Fibroblast of lung (primary cell): Measurements from ENCODE around the gene DRD4.

ENCODE experiments used
- EZH2 ChIP-seq: IDR thresholded peaks from 2 replicates; pipeline ENCODE4 v1.5.1; 2012; ENCODE audit warnings: low read length, control low read depth, mild to moderate bottlenecking; ENCODE audit errors: missing control alignments
- TF ChIP-seq, protein P1 (sequence below), 2 donors: IDR thresholded peaks in 1 of 2; conservative IDR thresholded peaks in 1 of 2; 1 replicate in 1 of 2; 2 replicates in 1 of 2; pipeline ENCODE4 v1.5.1; 2011 to 2012; ENCODE audit warnings: low read length in 2 of 2, control low read depth in 1 of 2, inconsistent platforms in 1 of 2, low read depth in 1 of 2, mild to moderate bottlenecking in 1 of 2

DNA sequence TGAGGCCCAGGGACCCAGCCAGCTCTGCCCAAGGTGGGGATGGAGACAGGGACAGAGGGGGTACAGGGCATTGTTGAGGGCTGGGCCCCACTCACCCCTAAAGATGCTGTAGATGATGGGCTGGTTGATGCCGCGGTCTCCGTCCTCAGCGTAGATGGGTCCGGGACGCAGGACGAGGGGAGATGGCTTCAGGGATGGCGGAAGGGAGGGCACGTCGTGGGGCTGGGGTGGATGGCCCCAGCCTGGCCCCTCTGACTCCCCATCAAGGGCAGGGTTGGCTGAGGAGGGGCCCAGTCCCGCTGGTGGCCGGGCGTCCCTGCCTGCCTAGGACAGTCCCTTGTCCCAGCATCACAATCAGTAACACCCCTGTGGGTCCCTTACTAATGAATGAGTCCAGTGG is 16.9 kb upstream of the DRD4 start:
- TF ChIP-seq, protein P1, sequence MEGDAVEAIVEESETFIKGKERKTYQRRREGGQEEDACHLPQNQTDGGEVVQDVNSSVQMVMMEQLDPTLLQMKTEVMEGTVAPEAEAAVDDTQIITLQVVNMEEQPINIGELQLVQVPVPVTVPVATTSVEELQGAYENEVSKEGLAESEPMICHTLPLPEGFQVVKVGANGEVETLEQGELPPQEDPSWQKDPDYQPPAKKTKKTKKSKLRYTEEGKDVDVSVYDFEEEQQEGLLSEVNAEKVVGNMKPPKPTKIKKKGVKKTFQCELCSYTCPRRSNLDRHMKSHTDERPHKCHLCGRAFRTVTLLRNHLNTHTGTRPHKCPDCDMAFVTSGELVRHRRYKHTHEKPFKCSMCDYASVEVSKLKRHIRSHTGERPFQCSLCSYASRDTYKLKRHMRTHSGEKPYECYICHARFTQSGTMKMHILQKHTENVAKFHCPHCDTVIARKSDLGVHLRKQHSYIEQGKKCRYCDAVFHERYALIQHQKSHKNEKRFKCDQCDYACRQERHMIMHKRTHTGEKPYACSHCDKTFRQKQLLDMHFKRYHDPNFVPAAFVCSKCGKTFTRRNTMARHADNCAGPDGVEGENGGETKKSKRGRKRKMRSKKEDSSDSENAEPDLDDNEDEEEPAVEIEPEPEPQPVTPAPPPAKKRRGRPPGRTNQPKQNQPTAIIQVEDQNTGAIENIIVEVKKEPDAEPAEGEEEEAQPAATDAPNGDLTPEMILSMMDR (conservative IDR thresholded peaks at IDR 0.05 in 1 of 2, IDR thresholded peaks at IDR 0.05 in 1 of 2; ENCODE audit: low read depth in 1 of 2, low read length in 2 of 2), result no peak
- no peak for TF ChIP-seq EZH2
